Heart left ventricle (tissue), 16 donors: ENCODE measurements around the gene TUNAR. TPM values are rescaled to one million over a fixed set of nuclear protein-coding genes. Genes with fewer than 3 reads are reported as not detected.

Source experiments
- ATAC-seq, 4 donors: fragments of 200-7000 bp; cut with Tn5 transposase; one replicate each; pipeline ENCODE4 v1.9.1; 2020 to 2022; ENCODE audit warnings: moderate library complexity in 4 of 4, mild to moderate bottlenecking in 3 of 4, moderate number of reproducible peaks in 1 of 4
- DNase-seq, 5 donors: peaks; one replicate each; pipeline ENCODE4 v3.0.0-alpha.2; 2020
- H3K27ac ChIP-seq, 12 donors: fragments of 200-600 bp; sonication (generic) in 4 of 12; one replicate each; pipeline versions ENCODE4 v1.5.0 to v1.8.0; 2016 to 2022; ENCODE audit warnings: mild to moderate bottlenecking in 2 of 12
- H3K27me3 ChIP-seq, 9 donors: fragments of 200-600 bp; sonication (generic) in 2 of 9; one replicate each; pipeline versions ENCODE4 v1.5.1 to v1.8.0; 2016 to 2022; ENCODE audit warnings: mild to moderate bottlenecking in 3 of 9
- H3K36me3 ChIP-seq, 9 donors: fragments of 200-600 bp; sonication (generic) in 2 of 9; one replicate each; pipeline versions ENCODE4 v1.5.0 to v1.8.0; 2018 to 2022; ENCODE audit warnings: mild to moderate bottlenecking in 2 of 9
- H3K4me1 ChIP-seq, 12 donors: fragments of 200-600 bp; sonication (generic) in 4 of 12; one replicate each; pipeline versions ENCODE4 v1.5.0 to v1.8.0; 2016 to 2022; ENCODE audit warnings: mild to moderate bottlenecking in 3 of 12
- H3K4me3 ChIP-seq, 12 donors: fragments of 200-600 bp; sonication (generic) in 4 of 12; one replicate each; pipeline versions ENCODE4 v1.5.0 to v1.8.0; 2017 to 2022; ENCODE audit warnings: mild to moderate bottlenecking in 9 of 12, moderate library complexity in 4 of 12
- H3K9me3 ChIP-seq, 12 donors: fragments of 200-600 bp; sonication (generic) in 4 of 12; one replicate each; pipeline versions ENCODE4 v1.5.0 to v1.8.0; 2016 to 2022; ENCODE audit warnings: mild to moderate bottlenecking in 1 of 12
- CTCF ChIP-seq, 12 donors: fragments of 200-600 bp; sonication (generic) in 4 of 12; IDR thresholded peaks; one replicate each; pipeline versions ENCODE4 v1.5.0 to v1.8.0; 2018 to 2022; ENCODE audit warnings: antibody characterized with exemption in 12 of 12, mild to moderate bottlenecking in 5 of 12
- POLR2A ChIP-seq, 2 donors: fragments of 450-650 bp; IDR thresholded peaks; one replicate each; pipeline ENCODE4 v1.6.1; 2017; ENCODE audit warnings: antibody characterized with exemption in 2 of 2, mild to moderate bottlenecking in 2 of 2, moderate library complexity in 2 of 2
- WGBS, 4 donors: extraction: QIAGEN DNeasy Blood & Tissue Kit in 2 of 4; methylation state at CpG; one replicate each; pipeline versions ENCODE4 v1.1.5 to v1.1.7; 2013 to 2018; 5-methylcytosine and 5-hydroxymethylcytosine counted together
- intact Hi-C, 10 donors: fragments of 100-400 bp; cut with DNase I; formaldehyde crosslinking; loops; one replicate each; pipeline versions ENCODE4 v1.11.1 to v1.14.2; 2022
- polyA plus RNA-seq, 2 donors: library from polyadenylated mRNA; stranded (reverse); fragments of 200-250 nt; gene quantifications; one replicate each; pipeline ENCODE4 v1.2.3, GENCODE V29; 2013
- total RNA-seq, 9 donors: library from RNA; depleted of rRNA in 2 of 9; stranded (reverse); fragments of >200 nt in 2 of 9; fragmentation: NEBNext Ultra II Directional in 3 of 9; extraction: Animal tissue kit (Norgen Biotek cat#: 25700) in 3 of 9; gene quantifications; one replicate each; pipeline versions ENCODE4 v1.1.0 to v1.2.4, GENCODE V29; 2016 to 2023
- donor health status: ischemic (EF 13 %, LVEDD 7.1; RV severe dilation, severe dysfunction).
- donor health status: healthy with polysubstance abuse.
- donor health status: DM: no; HTN: yes; CAD: no.
- donor health status: DM: no; HTN: no; CAD: no.
- donor health status: ischemic (EF 25% LVEDD 6.9; RV normal size, moderate dysfunction).
- donor health status: ischemic (EF 25% LVEDD 5.7; RV mildly dilated, moderate dysfunction).
- donor health status: healthy.
- donor health status: DM: yes; HTN: yes; CAD: no.
- donor health status: ischemic (EF 35%, LVEDD 5.7; RV mildly dilated, moderate dysfunction).
- donor health status: nonischemic (EF 11% LVEDD 7.7; RV severe dilation, severe dysfunction).
- donor health status: DM: yes; HTN: yes; CAD: no.
- donor health status: PGD.
- donor health status: ischemic (EF 29% LVEDD 5.4; RV normal size, mild dysfunction).
- donor health status: nonischemic (EF 23%, LVEDD 6.1; RV moderate dilation, normal function).

Gene TUNAR
- total and polyA plus RNA-seq, 11 donors: not detected

DNA sequence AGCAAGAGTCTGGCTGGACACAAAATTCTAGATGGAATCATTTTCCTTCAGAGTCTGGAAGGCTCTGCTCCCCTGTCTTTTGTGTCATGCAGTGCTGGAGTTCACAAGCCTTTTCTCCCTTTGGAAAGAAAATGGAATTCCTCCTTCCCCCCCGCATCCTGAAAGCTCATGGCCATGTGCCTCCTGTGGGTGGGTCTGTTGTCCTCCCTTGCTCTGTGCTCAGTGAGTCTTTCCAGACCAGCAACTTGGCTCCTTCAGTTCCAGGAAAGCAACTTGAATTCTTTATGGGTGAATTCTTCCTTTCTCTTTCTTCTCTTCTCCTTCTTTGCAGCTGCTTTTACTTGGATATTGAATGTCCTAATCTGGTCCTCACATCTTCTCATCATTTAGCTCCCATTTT is 70.2 kb downstream of the TUNAR start:
- TF ChIP-seq POLR2A (IDR thresholded peaks at IDR 0.05): no peak
- TF ChIP-seq CTCF (IDR thresholded peaks at IDR 0.05): no peak
- DNase-seq: no peak
- Histone ChIP-seq H3K27me3 (peaks cover 0 to 13% (median 0%) of the 10 kb centered on the region in 9 donors), H3K36me3 (no peaks in the 10 kb centered on the region), H3K9me3 (peaks cover 0 to 8% (median 0%) of the 10 kb centered on the region in 12 donors), H3K4me1 (no peaks in the 10 kb centered on the region), H3K27ac (no peak overlapping the region), H3K4me3 (no peak overlapping the region)
- ATAC-seq: no peak
- 35 to 52% (median 46%) methylated on average over 1 of the region's 1 CpG for WGBS, 4 donors
- intact Hi-C loops: no loop called here

DNA sequence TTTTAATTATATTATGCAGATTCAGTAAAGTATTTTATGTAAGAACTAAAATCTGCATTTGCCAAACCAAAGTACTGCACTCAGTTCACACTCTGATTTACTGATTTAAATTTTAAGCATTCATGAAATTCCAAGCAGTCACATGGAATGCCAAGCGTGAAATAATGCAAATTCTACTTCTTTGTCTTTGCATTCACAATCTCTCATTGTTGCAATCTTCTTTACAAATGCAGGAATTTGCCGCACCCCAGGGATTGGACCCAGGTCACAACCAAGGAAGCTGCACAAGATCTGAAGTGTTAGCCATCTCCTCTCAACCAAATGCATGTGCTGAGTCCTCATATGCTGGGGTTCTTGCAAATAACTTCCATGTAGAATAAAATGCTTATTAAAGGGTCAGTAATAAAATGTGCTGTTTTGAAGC is 71.9 kb downstream of the TUNAR start:
- no peaks in the 10 kb centered on the region for H3K4me1 ChIP-seq
- intact Hi-C loops: no loop called here
- TF ChIP-seq CTCF (IDR thresholded peaks at IDR 0.05) (no peak), POLR2A (IDR thresholded peaks at IDR 0.05) (no peak)
- H3K9me3 ChIP-seq: no peaks in the 10 kb centered on the region
- H3K4me3 ChIP-seq: no peak overlapping the region
- H3K27ac ChIP-seq: no peak overlapping the region
- DNase-seq (no peak), ATAC-seq (no peak)
- 7 to 12% (median 8%) methylated on average over 2 of the region's 2 CpGs for WGBS, 4 donors
- no peaks in the 10 kb centered on the region for H3K36me3 ChIP-seq
- peaks cover 0 to 13% (median 0%) of the 10 kb centered on the region in 9 donors for H3K27me3 ChIP-seq

- no peak for DNase-seq
- Histone ChIP-seq H3K4me3 (no peak overlapping the region), H3K4me1 (no peaks in the 10 kb centered on the region), H3K27ac (no peak overlapping the region), H3K36me3 (no peaks in the 10 kb centered on the region), H3K9me3 (no peaks in the 10 kb centered on the region), H3K27me3 (peaks cover 0 to 23% (median 0%) of the 10 kb centered on the region in 9 donors)
- ATAC-seq: no peak
- WGBS, 4 donors: 61 to 72% (median 66%) methylated on average over 4 of the region's 4 CpGs
- TF ChIP-seq CTCF (IDR thresholded peaks at IDR 0.05) (no peak), POLR2A (IDR thresholded peaks at IDR 0.05) (no peak)
- intact Hi-C loops: no loop called here
These were observed 74.7 kb downstream of the TUNAR start for GRCh38 chr14:95951359-95951758.

DNA sequence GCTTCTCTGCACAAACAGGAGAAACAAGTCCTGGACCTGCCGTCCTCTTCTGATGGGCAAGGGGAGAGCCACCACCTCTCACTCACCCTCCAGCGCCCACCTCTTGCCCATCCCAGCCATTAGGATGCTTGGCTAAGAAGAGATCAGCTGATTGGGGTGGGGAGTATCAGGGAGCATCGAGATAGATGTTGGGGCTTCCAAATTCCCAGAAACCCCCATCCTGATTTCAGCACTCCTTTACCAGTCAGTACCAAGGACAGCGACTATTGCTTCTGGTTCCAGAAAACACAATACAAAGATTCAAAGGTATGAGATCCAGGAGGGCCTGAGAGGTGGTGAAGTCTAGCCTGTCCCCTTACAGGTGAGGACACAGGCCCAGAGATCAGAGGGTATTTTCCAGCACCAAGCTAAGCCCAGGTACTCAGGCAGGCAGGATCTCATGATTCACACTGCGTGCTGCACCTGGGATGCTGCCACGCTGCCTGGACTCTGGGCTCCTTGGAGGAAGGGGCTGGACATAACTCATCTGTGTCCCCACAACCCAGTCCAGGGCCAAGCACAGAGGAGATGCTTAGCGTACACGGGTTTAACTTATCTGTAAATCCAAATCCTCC is 76.6 kb downstream of the TUNAR start:
- no peak overlapping the region for H3K27ac ChIP-seq
- no peak overlapping the region for H3K4me3 ChIP-seq
- 32 to 57% (median 52%) methylated on average over 6 to 8 of the region's 8 CpGs for WGBS, 4 donors
- DNase-seq (no peak), ATAC-seq (no peak)
- TF ChIP-seq POLR2A (IDR thresholded peaks at IDR 0.05): no peak
- no peaks in the 10 kb centered on the region for H3K36me3 ChIP-seq
- intact Hi-C loops: no loop called here
- H3K27me3 ChIP-seq: peaks cover 0 to 13% (median 0%) of the 10 kb centered on the region in 9 donors
- no peaks in the 10 kb centered on the region for H3K9me3 ChIP-seq
- no peaks in the 10 kb centered on the region for H3K4me1 ChIP-seq
